HG02973 (cell line): ENCODE measurements around the gene TAF4.
"Not testable (repeated sequence)": the region's sequence is repeated elsewhere in the genome, so short reads cannot be mapped to it uniquely, and the experiment has no call there.

Experiments used
- ATAC-seq: cut with Tn5 transposase; IDR thresholded peaks from one replicate; pipeline ENCODE4 v1.9.1; 2021; ENCODE audit warnings: moderate library complexity; ENCODE audit not compliant: unreplicated experiment

TAF4 gene

GRCh38 chr20:62056975-62057374 lies 8.7 kb downstream of the TAF4 start:
- no peak for ATAC-seq

GRCh38 chr20:62056377-62056776 lies 9.3 kb downstream of the TAF4 start:
- no peak for ATAC-seq

- ATAC-seq = not testable (repeated sequence)
Measured at GRCh38 chr20:62055862-62056115, 9.9 kb downstream of the TAF4 start.

GRCh38 chr20:62055106-62055861 lies 10.4 kb downstream of the TAF4 start:
- ATAC-seq = no peak

- ATAC-seq = no peak
Measured at GRCh38 chr20:62054451-62054953, 11.2 kb downstream of the TAF4 start.

- no peak for ATAC-seq
Measured at GRCh38 chr20:62053465-62054196, 12.1 kb downstream of the TAF4 start.

- no peak for ATAC-seq
Measured at GRCh38 chr20:62052842-62053464, 12.7 kb downstream of the TAF4 start.

GRCh38 chr20:62052336-62052841 lies 13.3 kb downstream of the TAF4 start:
- no peak for ATAC-seq

- ATAC-seq = no peak
Measured at GRCh38 chr20:62051546-62052255, 14.0 kb downstream of the TAF4 start.

GRCh38 chr20:62051144-62051543 lies 14.5 kb downstream of the TAF4 start:
- no peak for ATAC-seq

- no peak for ATAC-seq
Measured at GRCh38 chr20:62050166-62051120, 15.2 kb downstream of the TAF4 start.

- no peak for ATAC-seq
Measured at GRCh38 chr20:62049342-62050165, 16.1 kb downstream of the TAF4 start.

GRCh38 chr20:62048821-62049291 lies 16.8 kb downstream of the TAF4 start:
- ATAC-seq = no peak

- ATAC-seq = no peak
Measured at GRCh38 chr20:62048346-62048761, 17.3 kb downstream of the TAF4 start.

- ATAC-seq = no peak
Measured at GRCh38 chr20:62047666-62048345, 17.9 kb downstream of the TAF4 start.

GRCh38 chr20:62046431-62046830 lies 19.2 kb downstream of the TAF4 start:
- no peak for ATAC-seq

- ATAC-seq = no peak
Measured at GRCh38 chr20:62045529-62046285, 20.0 kb downstream of the TAF4 start.

- no peak for ATAC-seq
Measured at GRCh38 chr20:62045118-62045517, 20.6 kb downstream of the TAF4 start.
